HG03354 (cell line): Measurements from ENCODE around the gene F11.
"Not testable (repeated sequence)": the region's sequence is repeated elsewhere in the genome, so short reads cannot be mapped to it uniquely, and the experiment has no call there.

Source experiments
- ATAC-seq: cut with Tn5 transposase; IDR thresholded peaks from one replicate; pipeline ENCODE4 v1.9.1; 2021; ENCODE audit warnings: mild to moderate bottlenecking; ENCODE audit not compliant: unreplicated experiment, poor library complexity, severe bottlenecking

Gene F11

DNA sequence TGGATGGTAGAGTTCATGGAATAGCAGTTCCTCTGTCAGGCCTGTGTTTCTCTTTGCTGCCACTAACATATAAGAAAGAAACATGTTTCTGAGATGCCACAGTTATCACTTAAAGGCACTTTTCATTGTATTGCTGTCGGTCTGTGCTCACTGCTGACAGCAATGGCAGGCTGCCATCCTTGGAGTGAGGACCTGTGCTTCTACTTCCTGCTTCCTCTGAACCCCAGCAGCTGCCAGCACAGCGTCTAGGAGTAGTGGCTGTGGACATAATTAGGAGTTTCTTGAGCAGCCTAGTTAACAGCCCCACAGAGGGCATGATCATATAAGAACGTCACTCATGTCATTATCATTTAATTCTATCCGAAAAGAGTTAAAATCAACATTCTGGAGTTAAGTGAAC, 30.5 kb downstream of the F11 start:
- no peak for ATAC-seq

- ATAC-seq = peak; percentile 55
Observed at GRCh38 chr4:186297013-186297645, 31.1 kb downstream of the F11 start.

- ATAC-seq = no peak
Observed at GRCh38 chr4:186298031-186298647, 32.1 kb downstream of the F11 start.

- ATAC-seq = no peak
Observed at GRCh38 chr4:186299291-186299690, 33.3 kb downstream of the F11 start.

DNA sequence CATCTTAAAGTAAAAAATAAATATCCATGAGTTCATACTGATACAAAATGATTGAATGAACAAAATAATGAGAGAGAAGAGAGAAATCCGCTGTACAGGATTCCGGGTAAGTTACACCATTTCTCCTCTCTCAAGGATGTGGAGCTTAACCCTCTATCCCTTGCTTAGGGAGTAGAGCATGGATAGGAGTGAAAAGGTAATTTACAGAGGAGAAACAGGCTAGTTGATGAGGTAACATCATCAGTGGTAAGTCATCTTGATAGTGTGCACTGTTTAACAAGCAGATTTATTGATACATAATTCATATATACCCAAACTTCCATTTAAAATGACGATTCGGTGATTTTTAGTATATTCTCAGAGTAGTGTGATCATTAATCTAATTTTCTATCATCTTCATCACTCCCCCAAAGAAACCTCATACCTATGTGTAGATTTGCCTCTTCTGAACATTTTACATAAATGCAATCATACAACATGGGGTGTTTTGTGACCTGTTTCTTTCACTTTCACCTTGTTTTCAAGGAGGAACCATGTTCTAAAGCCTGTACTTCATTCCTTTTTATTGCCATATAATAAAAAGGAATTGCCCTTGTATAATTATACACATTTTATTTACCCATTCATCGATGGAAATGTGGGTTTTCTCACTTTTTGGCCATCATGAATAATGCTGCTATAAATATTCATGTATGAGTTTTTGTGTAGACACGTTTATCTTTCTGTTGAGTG, 34.8 kb downstream of the F11 start:
- ATAC-seq = no peak

- no peak for ATAC-seq
Observed at GRCh38 chr4:186304216-186304615, 38.2 kb downstream of the F11 start.

- ATAC-seq = no peak
Observed at GRCh38 chr4:186304866-186305505, 39.0 kb downstream of the F11 start.

GRCh38 chr4:186307497-186307896, 41.5 kb downstream of the F11 start:
- no peak for ATAC-seq

DNA sequence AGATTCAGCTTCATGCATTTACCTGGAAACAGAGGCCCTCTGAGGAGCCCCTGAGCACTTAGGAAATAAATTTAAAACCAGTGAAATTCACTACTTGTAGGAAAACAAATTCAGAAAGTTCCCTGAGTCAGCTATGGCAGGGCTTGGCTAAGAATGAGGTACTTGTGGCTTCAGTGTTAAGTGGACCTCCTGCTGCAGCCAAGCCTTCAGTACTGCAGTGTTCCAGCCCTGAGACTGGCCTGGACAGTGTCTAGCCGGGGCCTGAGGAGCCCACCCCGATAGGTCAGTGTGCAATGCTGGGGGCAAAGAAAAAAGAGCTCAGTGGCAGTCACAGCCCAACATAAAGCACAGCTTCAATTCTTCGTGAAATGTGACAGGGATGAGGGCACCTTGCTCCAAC, 41.9 kb downstream of the F11 start:
- ATAC-seq = no peak

- ATAC-seq = no peak
Observed at GRCh38 chr4:186318481-186318880, 52.5 kb downstream of the F11 start.

DNA sequence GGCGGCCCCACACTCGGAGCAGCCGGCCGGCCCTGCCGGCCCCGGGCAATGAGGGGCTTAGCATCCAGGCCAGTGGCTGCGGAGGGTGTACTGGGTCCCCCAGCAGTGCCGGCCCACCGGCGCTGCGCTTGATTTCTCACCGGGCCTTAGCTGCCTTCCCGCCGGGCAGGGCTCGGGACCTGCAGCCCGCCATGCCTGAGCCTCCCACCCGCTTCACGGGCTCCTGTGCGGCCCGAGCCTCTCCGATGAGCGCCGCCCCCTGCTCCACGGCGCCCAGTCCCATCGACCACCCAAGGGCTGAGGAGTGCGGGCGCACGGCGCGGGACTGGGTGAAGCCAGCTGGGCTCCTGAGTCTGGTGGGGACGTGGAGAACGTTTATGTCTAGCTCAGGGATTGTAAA, 58.7 kb downstream of the F11 start:
- ATAC-seq = not testable (repeated sequence)

DNA sequence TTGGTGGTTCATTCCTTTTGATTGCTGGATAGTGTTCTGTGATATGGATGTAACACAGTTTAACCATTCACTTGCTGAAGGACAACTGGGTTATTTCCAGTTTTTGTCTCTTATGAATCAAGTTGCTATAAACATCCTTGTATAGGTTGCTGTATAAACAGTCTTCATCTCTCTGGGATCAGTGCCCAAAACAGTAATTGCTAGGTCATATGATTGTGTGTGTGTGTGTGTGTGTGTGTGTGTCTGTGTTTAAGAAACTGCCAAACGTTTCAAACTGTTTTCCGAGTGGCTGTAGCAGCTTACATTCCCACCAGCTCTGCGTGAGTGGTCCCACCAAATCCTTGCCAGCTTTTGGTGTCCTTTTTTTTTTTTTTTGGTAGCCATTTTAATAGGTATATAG, 60.4 kb downstream of the F11 start:
- ATAC-seq = no peak

DNA sequence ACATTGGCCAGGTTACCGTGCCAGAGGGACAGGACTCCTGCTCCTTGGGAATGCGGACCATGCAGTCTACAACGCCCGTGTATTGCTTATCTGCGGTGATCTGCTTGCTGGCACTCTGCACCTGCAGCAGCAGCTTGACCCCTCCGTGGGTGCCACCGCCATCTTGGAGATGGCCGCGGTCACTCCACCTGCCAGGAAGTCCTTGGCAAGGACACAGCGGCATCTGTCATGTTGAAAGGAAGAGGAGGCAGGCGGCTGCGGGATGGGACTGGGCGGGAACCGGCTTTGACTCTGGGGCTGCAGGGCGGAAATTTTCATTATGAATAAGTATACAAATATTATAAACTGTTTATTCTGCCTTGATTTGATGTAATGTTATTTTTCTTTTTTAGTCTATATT, 63.4 kb downstream of the F11 start:
- no peak for ATAC-seq

- no peak for ATAC-seq
Observed at GRCh38 chr4:186330368-186330767, 64.4 kb downstream of the F11 start.

GRCh38 chr4:186335793-186336192, 69.8 kb downstream of the F11 start:
- ATAC-seq = no peak
